GM12891 (cell line): ENCODE data around the gene NDEL1.

Experiments used
- POLR2A ChIP-seq: IDR thresholded peaks from 2 replicates; pipeline ENCODE4 v1.6.1; 2011; ENCODE audit warnings: low read depth, low read length, control low read depth
- TAF1 ChIP-seq: IDR thresholded peaks from 2 replicates; pipeline ENCODE4 v1.6.1; 2011; ENCODE audit warnings: low read depth, low read length, control low read depth

- TF ChIP-seq POLR2A (no peak), TAF1 (no peak)
Measured at GRCh38 chr17:8418471-8418870, 17.2 kb upstream of the NDEL1 start.
